Kidney (tissue), 14 donors: ENCODE data around the gene PKD1. TPM values are rescaled to one million over a fixed set of nuclear protein-coding genes. Genes with fewer than 3 reads are reported as not detected.

Experiments used
- DNase-seq, 5 donors: peaks; one replicate each; pipeline ENCODE4 v3.0.0-alpha.2; 2013 to 2020
- FAIRE-seq: peaks from 2 replicates; lab custom pipeline; 2012; peaks lifted over from hg19 to GRCh38; lab: Jason Lieb, UNC
- H3K27ac ChIP-seq, 2 donors: one replicate each; pipeline ENCODE4 v1.7.0; 2013; ENCODE audit warnings: low read depth in 2 of 2, low read length in 2 of 2, inconsistent platforms in 1 of 2
- H3K27me3 ChIP-seq: one replicate; pipeline ENCODE4 v1.7.1; 2013; ENCODE audit warnings: low read length, inconsistent platforms; ENCODE audit not compliant: control insufficient read depth, insufficient read depth
- H3K36me3 ChIP-seq, 3 donors: one replicate each; pipeline versions ENCODE4 v1.7.0 to v1.7.1; 2013; ENCODE audit warnings: low read length in 3 of 3, control low read depth in 1 of 3, inconsistent platforms in 1 of 3; ENCODE audit not compliant: insufficient read depth in 3 of 3, control insufficient read depth in 2 of 3
- H3K4me1 ChIP-seq, 3 donors: one replicate each; pipeline versions ENCODE4 v1.7.0 to v1.7.1; 2013; ENCODE audit warnings: low read length in 3 of 3, inconsistent platforms in 1 of 3, low read depth in 1 of 3; ENCODE audit not compliant: control insufficient read depth in 2 of 3, insufficient read depth in 2 of 3
- H3K4me3 ChIP-seq, 3 donors: one replicate each; pipeline versions ENCODE4 v1.7.0 to v1.8.1; 2013; ENCODE audit warnings: low read length in 3 of 3, control low read depth in 1 of 3, inconsistent platforms in 1 of 3
- H3K9ac ChIP-seq, 3 donors: one replicate each; pipeline versions ENCODE4 v1.7.0 to v1.7.1; 2013; ENCODE audit warnings: low read length in 3 of 3, control low read depth in 1 of 3, inconsistent platforms in 1 of 3
- H3K9me3 ChIP-seq, 3 donors: one replicate each; pipeline versions ENCODE4 v1.7.0 to v1.7.1; 2013; ENCODE audit warnings: low read length in 3 of 3, control low read depth in 1 of 3, inconsistent platforms in 1 of 3; ENCODE audit not compliant: control insufficient read depth in 2 of 3, insufficient read depth in 1 of 3
- CTCF ChIP-seq: IDR thresholded peaks from 3 replicates; pipeline ENCODE4 v1.5.1; 2012; ENCODE audit warnings: mild to moderate bottlenecking, moderate library complexity, borderline replicate concordance; ENCODE audit not compliant: insufficient read depth; ENCODE audit errors: extremely low read depth
- intact Hi-C: fragments of 100-400 bp; cut with DNase I; formaldehyde crosslinking; loops from one replicate; pipeline ENCODE4 v1.11.1; 2022
- polyA plus RNA-seq: library from polyadenylated mRNA; stranded (reverse); fragments of 350-450 nt; fragmentation: Illumina TruSeq; extraction: RNeasy Lipid Tissue Mini Kit (QIAGEN cat#74804); gene quantifications from one replicate; pipeline ENCODE4 v1.2.3, GENCODE V29; 2014; ENCODE audit warnings: low read depth, low replicate concordance; ENCODE audit not compliant: insufficient read depth
- total RNA-seq: library from RNA; stranded (reverse); fragmentation: NEBNext Ultra II Directional; extraction: Animal tissue kit (Norgen Biotek cat#: 25700); gene quantifications from one replicate; pipeline ENCODE4 v1.2.1, GENCODE V29; 2021
- donor health status: control.
- donor health status: control.
- donor health status: control.
- donor health status: control.
- donor health status: control.
- donor health status: DM: yes; HTN: yes; CAD: no.
- donor health status: Normal renal cell carcinoma (clear cell type).

PKD1 gene
- total and polyA plus RNA-seq, 2 donors from 2014 or later, result 16.2 to 88.3 TPM

- no peaks in the 10 kb centered on the region for H3K4me1 ChIP-seq
- no peak overlapping the region for H3K4me3 ChIP-seq
- DNase-seq, result no peak
- H3K9me3 ChIP-seq, result no peaks in the 10 kb centered on the region
- no peaks in the 10 kb centered on the region for H3K27me3 ChIP-seq
- no peak overlapping the region for H3K27ac ChIP-seq
- TF ChIP-seq CTCF, result no peak
- H3K9ac ChIP-seq, result no peak overlapping the region
- intact Hi-C loops, result no loop called here
- H3K36me3 ChIP-seq, result peaks cover 0 to 15% (median 14%) of the 10 kb centered on the region in 3 donors
- FAIRE-seq, result no peak
Measured at GRCh38 chr16:2172688-2173335, 37.1 kb upstream of the PKD1 start.

- H3K4me3 ChIP-seq, result no peak overlapping the region
- H3K36me3 ChIP-seq, result peaks cover 0 to 16% (median 14%) of the 10 kb centered on the region in 3 donors
- FAIRE-seq, result no peak
Measured at GRCh38 chr16:2171601-2172178, 36.0 kb upstream of the PKD1 start.

GRCh38 chr16:2170587-2171435, 35.1 kb upstream of the PKD1 start:
- no peak overlapping the region for H3K27ac ChIP-seq
- no peak overlapping the region for H3K9ac ChIP-seq
- no peak for TF ChIP-seq CTCF
- no peaks in the 10 kb centered on the region for H3K4me1 ChIP-seq
- no peak for FAIRE-seq
- intact Hi-C loops, result no loop called here
- H3K4me3 ChIP-seq, result no peak overlapping the region
- H3K36me3 ChIP-seq, result peaks cover 0 to 16% (median 16%) of the 10 kb centered on the region in 3 donors
- no peaks in the 10 kb centered on the region for H3K27me3 ChIP-seq
- no peaks in the 10 kb centered on the region for H3K9me3 ChIP-seq
- no peak for DNase-seq

More at GRCh38 chr16:2171601-2172178, 36.0 kb upstream of the PKD1 start:
- H3K9me3 ChIP-seq, result no peaks in the 10 kb centered on the region
- TF ChIP-seq CTCF, result no peak
- no peaks in the 10 kb centered on the region for H3K27me3 ChIP-seq
- no peak overlapping the region for H3K27ac ChIP-seq
- no peaks in the 10 kb centered on the region for H3K4me1 ChIP-seq
- no peak overlapping the region for H3K9ac ChIP-seq
- intact Hi-C loops, result no loop called here
- DNase-seq, result no peak
